Esophagus (tissue), 2 donors: ENCODE measurements around the gene YIPF6. TPM values are rescaled to one million over a fixed set of nuclear protein-coding genes. Genes with fewer than 3 reads are reported as not detected.
"Not testable (repeated sequence)": the region's sequence is repeated elsewhere in the genome, so short reads cannot be mapped to it uniquely, and the experiment has no call there.

ENCODE experiments used
- H3K27ac ChIP-seq, 2 donors: one replicate each; pipeline ENCODE4 v1.5.1; 2013; ENCODE audit warnings: low read depth in 2 of 2, mild to moderate bottlenecking in 2 of 2, inconsistent platforms in 1 of 2, low read length in 1 of 2, moderate library complexity in 1 of 2
- H3K27me3 ChIP-seq, 2 donors: one replicate each; pipeline ENCODE4 v1.6.1; 2013; ENCODE audit warnings: low read length in 2 of 2, control low read depth in 1 of 2, mild to moderate bottlenecking in 1 of 2; ENCODE audit not compliant: insufficient read depth in 2 of 2, control insufficient read depth in 1 of 2
- H3K36me3 ChIP-seq, 2 donors: one replicate each; pipeline ENCODE4 v1.6.1; 2013; ENCODE audit warnings: low read length in 1 of 2; ENCODE audit not compliant: control insufficient read depth in 2 of 2, insufficient read depth in 2 of 2
- H3K4me1 ChIP-seq, 2 donors: one replicate each; pipeline ENCODE4 v1.6.1; 2013; ENCODE audit warnings: low read length in 1 of 2; ENCODE audit not compliant: control insufficient read depth in 2 of 2, insufficient read depth in 2 of 2
- H3K4me3 ChIP-seq, 2 donors: one replicate each; pipeline ENCODE4 v1.5.1; 2013; ENCODE audit warnings: low read length in 2 of 2, mild to moderate bottlenecking in 2 of 2, low read depth in 1 of 2, moderate library complexity in 1 of 2
- H3K9me3 ChIP-seq, 2 donors: one replicate each; pipeline ENCODE4 v1.6.1; 2013; ENCODE audit warnings: mild to moderate bottlenecking in 2 of 2, low read depth in 1 of 2, low read length in 1 of 2, moderate library complexity in 1 of 2; ENCODE audit not compliant: control insufficient read depth in 2 of 2, insufficient read depth in 1 of 2
- WGBS, 2 donors: extraction: QIAGEN DNeasy Blood & Tissue Kit; methylation state at CpG; one replicate each; pipeline ENCODE4 v1.1.7; 2013; 5-methylcytosine and 5-hydroxymethylcytosine counted together
- polyA plus RNA-seq, 2 donors: library from polyadenylated mRNA; stranded (reverse); fragments of 200-250 nt; gene quantifications; one replicate each; pipeline ENCODE4 v1.2.3, GENCODE V29; 2013
- donor health status: healthy with polysubstance abuse.
- donor health status: Bipolar disorder and iron deficiency.

Gene YIPF6
- polyA plus RNA-seq, 2 donors: 5.2 to 9.1 TPM

GRCh38 chrX:68503836-68504636 is 5.2 kb downstream of the YIPF6 start:
- H3K27me3 ChIP-seq: no peaks in the 10 kb centered on the region
- 65 to 72% methylated on average over 11 of the region's 11 CpGs for WGBS, 2 donors
- no peaks in the 10 kb centered on the region for H3K9me3 ChIP-seq
- H3K4me1 ChIP-seq: no peaks in the 10 kb centered on the region
- no peaks in the 10 kb centered on the region for H3K36me3 ChIP-seq
- H3K4me3 ChIP-seq: no peak overlapping the region
- no peak overlapping the region for H3K27ac ChIP-seq

DNA sequence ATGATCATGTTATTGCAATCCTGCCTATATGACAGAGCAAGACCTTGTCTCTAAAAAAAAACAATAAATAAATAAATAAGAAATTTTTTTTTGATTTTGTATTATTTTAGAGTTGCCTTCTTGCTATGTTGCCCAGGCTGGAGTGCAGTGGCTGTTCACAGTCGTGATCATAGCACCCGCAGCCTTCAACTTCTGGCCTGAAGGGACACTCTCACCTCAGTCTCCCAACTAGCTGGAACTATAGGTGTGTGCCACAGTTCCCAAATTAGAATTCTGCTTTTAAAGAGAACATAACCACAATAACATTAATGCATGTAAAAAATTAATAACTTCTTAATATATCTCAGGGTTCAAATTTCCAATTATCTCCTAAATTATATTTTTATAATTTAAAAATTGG is 7.8 kb downstream of the YIPF6 start:
- Histone ChIP-seq H3K4me3 (no peak overlapping the region), H3K36me3 (no peaks in the 10 kb centered on the region), H3K27ac (no peak overlapping the region), H3K4me1 (no peaks in the 10 kb centered on the region), H3K9me3 (no peaks in the 10 kb centered on the region), H3K27me3 (no peaks in the 10 kb centered on the region)
- WGBS, 2 donors: 76 to 80% methylated on average over 2 of the region's 2 CpGs

DNA sequence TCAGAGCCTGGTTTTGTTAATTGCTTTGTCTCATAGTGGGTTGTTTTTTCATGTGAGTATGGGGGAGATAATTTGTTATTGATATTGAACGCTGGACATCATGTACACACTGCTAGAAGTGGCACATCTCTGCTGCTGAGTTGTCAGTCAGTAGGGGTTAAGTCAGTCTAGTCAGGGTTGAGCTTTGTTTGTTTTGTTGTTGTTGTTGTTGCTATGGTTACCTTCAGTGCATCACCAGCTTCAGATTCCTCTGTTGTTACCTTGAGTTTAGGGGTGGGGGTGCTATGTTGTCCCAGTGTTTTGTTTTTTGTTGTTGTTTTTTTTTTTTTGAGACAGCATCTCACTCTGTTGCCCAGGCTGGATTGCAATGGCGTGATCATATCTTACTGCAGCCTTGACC is 9.9 kb downstream of the YIPF6 start:
- Histone ChIP-seq H3K27ac (no peak overlapping the region), H3K9me3 (no peaks in the 10 kb centered on the region), H3K27me3 (no peaks in the 10 kb centered on the region), H3K4me1 (no peaks in the 10 kb centered on the region), H3K36me3 (no peaks in the 10 kb centered on the region), H3K4me3 (no peak overlapping the region)
- WGBS, 2 donors: 56 to 78% methylated on average over 2 of the region's 2 CpGs

- H3K36me3 ChIP-seq: peaks cover 0 to 2% of the 10 kb centered on the region in 2 donors
- H3K9me3 ChIP-seq: no peaks in the 10 kb centered on the region
- H3K4me3 ChIP-seq: no peak overlapping the region
- H3K4me1 ChIP-seq: no peaks in the 10 kb centered on the region
- whole genome bisulfite sequencing, 2 donors: 13 to 30% methylated on average over 3 of the region's 3 CpGs
- H3K27ac ChIP-seq: no peak overlapping the region
- H3K27me3 ChIP-seq: no peaks in the 10 kb centered on the region
Observed at GRCh38 chrX:68511255-68511654, 12.4 kb downstream of the YIPF6 start.

GRCh38 chrX:68524680-68525079 is 25.8 kb downstream of the YIPF6 start:
- H3K4me1 ChIP-seq, H3K27ac ChIP-seq, H3K4me3 ChIP-seq, H3K9me3 ChIP-seq, H3K36me3 ChIP-seq, H3K27me3 ChIP-seq: not testable (repeated sequence)
- 67 to 98% methylated on average over 2 of the region's 2 CpGs for WGBS, 2 donors

DNA sequence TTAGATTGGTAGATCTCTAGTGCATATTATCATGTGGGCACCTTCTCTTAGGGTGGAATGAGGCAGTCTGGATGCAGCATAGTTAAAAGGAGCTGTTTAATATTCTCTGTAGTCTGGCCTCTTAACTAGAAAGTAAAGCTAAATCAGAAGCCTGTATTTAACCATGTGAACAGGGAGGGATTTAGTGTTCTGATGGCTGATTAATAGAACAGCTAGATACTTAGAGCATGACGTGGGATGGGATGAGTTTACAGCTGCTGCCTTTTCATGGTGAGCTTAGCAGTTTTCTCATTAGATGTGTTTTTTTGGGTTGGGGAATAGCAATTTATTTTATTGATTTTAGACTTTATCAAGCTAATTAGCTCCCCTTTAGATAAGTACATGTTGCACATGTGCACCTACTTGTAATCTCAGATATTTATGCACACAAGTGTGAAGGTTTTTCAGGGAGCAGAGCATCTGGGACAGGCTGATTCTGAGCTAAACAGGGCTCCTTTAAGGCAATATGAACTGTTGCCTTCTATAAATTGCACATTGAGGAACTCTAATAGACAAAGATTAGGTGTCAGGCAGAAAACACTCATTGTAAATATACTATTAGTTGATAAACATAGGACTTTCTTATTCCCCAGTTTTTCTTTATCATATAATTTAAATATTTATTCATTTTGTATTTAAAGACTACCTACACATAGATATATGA is 34.1 kb downstream of the YIPF6 start:
- WGBS, 2 donors: 68 to 90% methylated on average over 1 of the region's 1 CpG
- Histone ChIP-seq H3K27me3 (peaks cover 0 to 5% of the 10 kb centered on the region in 2 donors), H3K4me3 (no peak overlapping the region), H3K4me1 (no peaks in the 10 kb centered on the region), H3K9me3 (no peaks in the 10 kb centered on the region), H3K27ac (no peak overlapping the region), H3K36me3 (no peaks in the 10 kb centered on the region)

DNA sequence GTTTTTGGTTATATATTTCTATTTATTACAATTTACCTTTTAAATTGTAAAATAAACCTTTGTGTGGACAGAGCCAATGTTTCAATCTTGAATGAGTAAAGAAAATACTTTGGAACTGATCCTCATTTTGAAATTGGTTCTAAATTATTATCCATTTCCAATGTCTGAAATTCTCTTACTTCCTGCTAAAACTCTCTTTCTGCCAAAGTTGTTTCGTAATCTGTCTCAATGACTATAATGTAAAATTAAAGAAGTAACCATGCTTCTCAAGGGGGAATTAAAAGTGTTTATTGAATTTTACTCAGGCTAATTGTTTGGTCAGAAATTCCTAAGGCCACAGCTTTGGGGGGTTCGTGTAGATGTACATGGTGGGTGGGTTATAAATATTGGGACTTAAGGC is 34.8 kb downstream of the YIPF6 start:
- Histone ChIP-seq H3K27me3 (peaks cover 0 to 5% of the 10 kb centered on the region in 2 donors), H3K9me3 (no peaks in the 10 kb centered on the region), H3K4me3 (no peak overlapping the region)

DNA sequence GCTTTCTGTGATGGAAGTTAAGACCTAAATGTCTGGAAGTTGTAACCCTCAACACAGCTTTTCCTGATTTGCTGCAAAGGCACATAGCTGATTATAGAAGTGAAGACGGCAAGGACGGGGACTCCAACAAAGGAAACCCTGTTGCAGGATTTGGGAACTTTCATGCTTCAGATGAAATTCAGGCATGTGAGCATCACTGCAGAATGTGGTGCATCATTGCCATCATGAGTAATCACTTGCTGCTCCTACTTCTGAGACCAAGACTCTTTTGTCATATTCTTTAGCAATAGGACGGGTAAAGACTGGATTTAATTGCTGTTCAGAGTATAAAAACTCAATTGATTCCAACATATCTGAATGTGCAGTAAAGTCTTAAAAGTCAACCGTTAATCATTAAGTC is 35.8 kb downstream of the YIPF6 start:
- Histone ChIP-seq H3K27me3 (peaks cover 0 to 5% of the 10 kb centered on the region in 2 donors), H3K36me3 (no peaks in the 10 kb centered on the region), H3K27ac (no peak overlapping the region), H3K4me1 (no peaks in the 10 kb centered on the region), H3K4me3 (no peak overlapping the region), H3K9me3 (no peaks in the 10 kb centered on the region)
- 76 to 89% methylated on average over 4 of the region's 4 CpGs for WGBS, 2 donors

More for the DNA sequence above, 34.8 kb downstream of the YIPF6 start:
- 72 to 82% methylated on average over 2 of the region's 2 CpGs for WGBS, 2 donors
- H3K27ac ChIP-seq: no peak overlapping the region
- no peaks in the 10 kb centered on the region for H3K36me3 ChIP-seq
- no peaks in the 10 kb centered on the region for H3K4me1 ChIP-seq

GRCh38 chrX:68536429-68536828 is 37.6 kb downstream of the YIPF6 start:
- Histone ChIP-seq H3K36me3 (no peaks in the 10 kb centered on the region), H3K4me1 (no peaks in the 10 kb centered on the region), H3K4me3 (no peak overlapping the region), H3K27me3 (peaks cover 0 to 5% of the 10 kb centered on the region in 2 donors), H3K27ac (no peak overlapping the region), H3K9me3 (no peaks in the 10 kb centered on the region)
- WGBS, 2 donors: 92 to 96% methylated on average over 1 of the region's 1 CpG
